Stimulated activated CD8-positive, alpha-beta memory T cell treated with anti-CD3 and anti-CD28 coated beads, Interleukin-15, amount 100 ng/mL, for 4 hours (primary cell): ENCODE data around the gene NDUFS6.

Experiments used
- DNase-seq, 2 donors: peaks; one replicate each; pipeline ENCODE4 v3.0.0-alpha.2; 2020; ENCODE audit warnings: low read depth in 2 of 2

Gene NDUFS6

DNA sequence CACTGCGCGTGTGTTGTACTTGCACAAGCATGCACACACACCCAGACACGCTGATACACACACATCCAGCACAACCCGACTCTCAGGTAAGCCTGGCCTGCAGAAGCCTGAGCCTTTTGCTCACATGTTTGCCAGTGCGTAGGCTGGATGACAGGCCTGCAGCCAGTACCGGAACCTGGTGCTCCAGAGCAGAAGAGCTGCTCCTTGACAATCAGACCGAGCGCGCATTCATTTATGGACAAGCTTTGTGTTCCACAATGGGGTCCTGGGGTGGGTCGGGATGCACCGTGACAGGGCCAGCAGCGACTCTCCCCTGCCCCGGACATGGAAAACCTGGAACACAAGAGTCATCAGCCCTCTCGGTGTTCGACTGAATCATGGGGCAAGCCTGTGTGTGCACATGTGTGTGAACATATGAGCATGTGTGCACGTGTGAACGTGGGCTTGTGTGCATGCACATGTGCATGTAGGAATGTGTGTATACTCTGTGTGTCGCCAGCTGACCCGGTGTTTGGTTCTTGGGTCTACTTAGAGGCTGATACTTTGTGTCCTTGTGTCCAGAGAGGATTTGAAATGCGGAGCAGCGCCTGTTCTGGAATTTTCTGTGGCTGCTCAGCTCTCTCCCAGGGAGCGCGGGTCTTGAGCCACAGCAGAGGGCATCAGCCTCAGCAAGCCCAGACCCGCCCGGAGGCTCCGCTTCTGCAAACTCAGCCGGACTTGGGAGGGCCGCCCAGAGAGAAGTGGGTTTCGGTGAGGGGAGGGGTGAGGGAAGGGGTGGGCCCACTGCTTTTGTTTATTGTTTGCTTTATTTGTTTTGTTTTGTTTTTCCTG lies 49.3 kb downstream of the NDUFS6 start:
- DNase-seq = no peak

DNA sequence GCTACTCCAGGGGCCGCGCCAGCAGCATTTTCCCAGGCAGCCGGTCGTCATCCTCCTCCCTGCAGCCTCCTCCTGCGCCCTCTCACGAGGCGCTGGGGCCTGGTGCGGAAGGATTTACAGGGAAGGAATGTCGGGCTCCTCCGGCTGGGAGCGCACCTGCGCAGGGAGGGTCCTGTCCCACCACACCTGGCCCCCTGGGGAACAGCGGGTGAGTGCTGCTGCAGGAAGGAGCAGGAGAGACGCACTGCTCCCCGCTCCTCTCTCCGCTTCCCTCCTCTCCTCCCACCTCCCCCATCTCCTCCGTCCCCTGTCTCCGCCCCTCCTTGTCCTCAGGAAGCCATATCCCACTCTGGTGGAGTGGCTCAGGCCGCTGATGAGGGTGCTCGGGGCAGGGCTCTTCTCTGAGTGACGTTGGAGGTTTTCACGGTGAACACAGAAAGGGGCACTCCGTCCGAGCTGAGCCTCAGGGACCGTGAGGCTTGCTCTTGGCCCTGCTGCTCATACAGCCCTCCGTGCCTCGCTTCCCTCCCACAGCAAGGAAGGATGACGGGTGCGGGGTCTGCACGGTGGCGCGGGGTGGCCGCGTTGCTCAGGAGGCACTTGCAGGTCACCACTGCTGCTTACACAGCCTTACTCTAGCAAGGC lies 50.2 kb downstream of the NDUFS6 start:
- DNase-seq = no peak

DNA sequence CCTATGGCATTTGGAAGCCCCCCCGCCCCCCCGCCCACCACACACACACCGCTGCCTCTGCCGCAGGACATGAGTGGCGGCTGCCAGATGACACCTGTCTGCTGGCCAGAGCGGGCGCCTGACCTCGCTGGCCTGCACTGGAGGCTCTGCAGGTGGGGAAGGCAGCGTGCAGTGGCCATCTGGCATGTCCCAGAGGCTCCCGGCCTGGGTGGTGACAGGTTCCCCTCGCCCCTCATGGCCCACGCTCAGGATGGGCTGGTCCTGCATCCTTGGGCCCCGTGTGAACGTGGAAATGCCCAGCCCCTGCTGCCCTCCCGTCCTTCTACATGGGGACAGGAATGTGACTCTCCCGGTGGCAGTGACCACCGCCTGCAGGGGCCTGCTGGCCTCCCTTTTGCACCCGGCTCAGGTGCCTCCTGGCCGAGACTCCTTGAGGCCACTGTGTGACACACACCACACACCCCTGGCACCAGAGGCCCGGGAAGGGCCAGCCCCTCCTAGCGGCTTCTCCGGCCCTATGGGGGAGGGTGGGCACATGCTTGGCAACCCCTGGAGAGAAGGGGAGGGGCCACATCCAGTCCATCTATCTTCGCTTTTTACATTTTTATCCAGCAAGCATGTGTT lies 51.2 kb downstream of the NDUFS6 start:
- DNase-seq = no peak

DNA sequence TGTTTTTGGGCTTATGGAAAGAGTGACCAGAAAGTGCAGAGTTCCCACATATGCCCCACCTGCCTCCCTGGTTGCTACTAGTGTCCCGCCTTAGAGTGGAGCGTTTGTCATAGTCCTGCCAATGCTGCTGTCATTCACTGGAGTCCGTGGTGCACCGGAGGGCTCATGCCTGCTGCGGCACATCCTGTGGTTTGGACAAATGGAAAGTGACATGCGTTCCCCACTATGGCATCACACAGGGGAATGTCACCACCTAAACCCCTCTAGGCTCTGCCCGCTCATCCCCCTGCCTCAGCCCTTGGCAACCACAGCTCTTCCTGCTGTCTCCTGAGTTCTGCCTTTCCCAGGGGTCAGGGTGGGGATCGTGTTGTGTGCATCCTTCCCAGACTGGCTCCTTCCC lies 52.3 kb downstream of the NDUFS6 start:
- no peak for DNase-seq

- no peak for DNase-seq
Measured at GRCh38 chr5:1855075-1855474, 53.9 kb downstream of the NDUFS6 start.

- DNase-seq = no peak
Measured at GRCh38 chr5:1855596-1855995, 54.4 kb downstream of the NDUFS6 start.

DNA sequence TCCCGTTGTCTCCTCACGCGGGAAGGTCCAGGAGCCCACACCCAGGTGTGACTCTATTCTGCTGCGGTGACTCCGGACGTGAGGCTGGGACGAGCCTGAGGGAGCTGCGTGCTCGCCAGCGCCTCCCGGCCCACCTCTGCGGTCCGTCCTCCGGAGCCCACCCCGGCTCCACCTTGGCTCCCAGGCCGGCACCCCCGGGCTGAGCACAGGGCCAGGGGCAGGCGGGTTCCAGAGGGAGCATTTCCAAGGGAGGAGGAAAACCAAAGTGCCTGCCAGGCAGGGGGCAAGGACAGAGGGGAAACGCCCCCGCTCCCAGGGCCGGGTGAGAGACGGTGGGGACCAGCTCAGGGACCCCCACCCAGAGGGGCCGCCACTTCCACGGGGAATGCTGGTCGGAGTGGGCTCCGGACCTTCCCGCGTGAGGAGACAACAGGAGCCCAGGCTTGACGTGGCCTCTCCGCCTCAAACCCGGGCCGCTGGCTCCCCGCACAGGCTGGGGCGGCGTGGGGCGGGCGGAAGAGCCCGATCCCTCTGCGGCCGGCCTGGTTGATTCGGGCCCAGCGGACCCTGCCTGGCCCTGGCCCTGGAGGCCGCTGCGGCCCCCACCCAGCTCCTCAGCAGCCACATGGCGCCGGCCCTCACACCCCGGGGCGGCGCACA lies 55.5 kb downstream of the NDUFS6 start:
- no peak for DNase-seq

DNA sequence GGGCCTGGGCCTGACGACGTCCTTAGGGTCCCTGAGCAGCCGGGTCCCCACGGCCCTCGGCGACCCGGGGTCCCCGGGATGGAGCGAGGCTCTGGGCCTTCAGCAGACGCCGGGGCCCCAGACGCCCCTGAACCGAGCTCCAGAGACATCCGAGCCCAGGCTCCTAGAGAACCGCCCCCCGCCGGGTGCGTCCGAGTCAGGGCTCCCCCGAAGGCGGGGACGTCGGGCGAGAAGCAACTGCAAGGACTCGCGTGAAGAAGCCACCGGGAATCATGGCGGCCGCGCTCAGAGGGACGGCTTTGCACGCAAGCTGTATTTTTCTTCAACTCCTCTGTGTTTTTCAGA lies 56.0 kb downstream of the NDUFS6 start:
- no peak for DNase-seq

GRCh38 chr5:1858436-1858835 lies 57.2 kb downstream of the NDUFS6 start:
- no peak for DNase-seq

DNA sequence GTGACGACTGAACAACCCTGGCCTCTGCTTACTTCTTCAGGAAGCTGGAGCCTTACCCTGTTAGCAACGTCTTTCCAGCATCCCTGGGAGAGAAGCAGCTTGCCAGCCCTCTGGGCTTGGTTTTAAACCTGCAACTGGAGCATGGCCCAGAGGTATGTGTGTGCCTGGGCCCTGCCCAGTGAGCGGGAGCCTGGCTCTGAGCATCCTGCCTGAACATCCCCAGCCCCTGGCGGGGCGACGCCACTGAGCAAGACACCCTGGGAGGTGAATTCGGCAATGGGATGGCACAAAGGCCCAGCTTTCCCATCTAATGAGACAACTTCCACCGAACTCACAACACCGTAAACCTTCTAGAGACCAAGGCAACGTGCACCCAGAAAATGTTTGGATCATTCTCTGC lies 57.9 kb downstream of the NDUFS6 start:
- no peak for DNase-seq

- no peak for DNase-seq
Measured at GRCh38 chr5:1860021-1860610, 58.9 kb downstream of the NDUFS6 start.

DNA sequence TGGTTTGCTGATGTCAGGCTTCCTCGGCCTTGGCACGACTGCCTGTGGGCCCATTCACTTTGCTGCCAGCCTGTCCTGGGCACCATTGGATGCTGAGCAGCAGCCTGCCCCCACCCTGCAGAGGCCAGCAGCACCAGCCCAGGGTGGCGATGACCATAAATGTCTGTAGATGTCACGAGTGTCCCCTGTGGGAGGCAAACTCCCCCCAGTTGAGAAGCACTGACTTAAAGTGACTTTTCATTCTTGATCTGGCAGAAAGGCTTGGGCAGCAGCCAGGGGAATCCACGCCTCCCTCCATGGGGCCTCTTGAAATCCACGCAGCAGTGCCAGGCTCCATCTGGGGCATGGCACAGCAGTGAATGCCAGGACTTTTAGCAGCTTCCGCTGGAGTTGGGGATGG lies 59.7 kb downstream of the NDUFS6 start:
- DNase-seq = no peak

DNA sequence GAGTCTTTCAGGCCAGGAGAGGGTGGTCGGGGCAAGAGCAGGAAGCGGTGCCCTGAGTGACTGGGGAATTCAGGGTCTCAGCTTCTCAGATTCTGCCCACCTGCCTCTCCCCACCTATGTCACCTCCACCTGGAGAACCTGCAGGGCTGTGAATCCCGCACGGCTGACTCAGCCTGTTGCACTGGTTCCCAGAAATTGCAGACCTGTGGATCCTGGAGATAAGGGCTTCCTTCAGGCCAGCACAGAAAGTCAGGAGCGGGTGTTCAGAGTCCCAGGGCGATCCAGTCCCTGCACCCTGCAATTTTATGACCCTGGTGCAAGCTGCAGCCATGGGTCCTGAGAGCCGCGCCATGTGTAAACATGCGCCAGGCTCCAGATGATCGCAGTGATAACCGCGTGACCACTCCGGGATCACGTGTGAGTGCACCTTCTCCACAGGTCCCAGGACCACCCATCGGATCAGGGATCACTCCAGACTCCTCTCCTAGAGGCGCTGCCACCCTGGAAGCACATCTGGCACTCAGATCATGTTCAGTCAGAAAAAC lies 63.8 kb downstream of the NDUFS6 start:
- no peak for DNase-seq

DNA sequence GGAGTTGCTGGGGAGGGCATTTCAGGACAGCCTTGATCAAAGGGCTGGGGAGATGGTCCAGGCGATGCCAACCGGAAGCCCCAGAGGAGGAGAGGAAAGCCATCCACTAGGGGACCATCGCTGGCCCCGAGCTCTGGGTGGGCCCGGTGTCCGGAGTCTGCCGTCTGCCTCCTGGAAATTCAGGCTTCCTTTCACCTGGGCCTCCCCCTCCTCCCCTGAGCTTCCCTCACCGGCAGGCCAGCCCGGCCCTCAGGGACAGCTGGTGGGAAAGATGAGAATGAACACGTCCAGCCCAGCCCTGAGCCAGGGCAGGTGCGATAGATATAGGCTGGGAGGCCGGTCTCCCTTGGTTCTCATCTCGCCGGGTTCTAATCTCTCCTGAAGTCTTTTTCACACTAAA lies 64.3 kb downstream of the NDUFS6 start:
- DNase-seq = no peak
